IMR-90 (cell line): ENCODE data around the gene ADGRV1. TPM values are rescaled to one million over a fixed set of nuclear protein-coding genes. Genes with fewer than 3 reads are reported as not detected.

Source experiments
- ATAC-seq: fragments of 200-7000 bp; cut with Tn5 transposase; 2 replicates; pipeline ENCODE4 v1.9.1; 2020; ENCODE audit warnings: low read depth, mild to moderate bottlenecking, moderate library complexity
- BruUV-seq: library from RNA; stranded (reverse); fragments of 400-500 nt; replicated peaks from 2 replicates; lab custom pipeline; 2021; lab: Mats Ljungman, UMichigan
- CTCF ChIA-PET: fragments of 300-600 bp; formaldehyde crosslinking; extraction: SDS; loops from one replicate; lab custom pipeline; 2021; ENCODE audit warnings: antibody characterized with exemption; lab: Yijun Ruan, JAX
- POLR2A ChIA-PET: fragments of 300-600 bp; sonication (Branson Sonifier 250); formaldehyde crosslinking; loops from one replicate; lab custom pipeline; 2022; ENCODE audit warnings: antibody characterized with exemption; ENCODE audit not compliant: unreplicated experiment; lab: Charles Lee
- DNase-seq: peaks from one replicate; pipeline ENCODE4 v3.0.0; 2013
- H2AFZ ChIP-seq: replicated peaks from 2 replicates; pipeline ENCODE3; 2013; ENCODE audit warnings: low read length, mild to moderate bottlenecking; ENCODE audit not compliant: poor library complexity
- H2AK5ac ChIP-seq: 2 replicates; pipeline ENCODE4 v1.6.1; 2013; ENCODE audit warnings: low read depth, low read length, inconsistent platforms
- H2AK9ac ChIP-seq: replicated peaks from 2 replicates; pipeline ENCODE3; 2013; ENCODE audit warnings: mild to moderate bottlenecking, low read depth, low read length, moderate library complexity; ENCODE audit not compliant: poor library complexity
- H2BK120ac ChIP-seq: 2 replicates; pipeline ENCODE4 v1.6.1; 2013; ENCODE audit warnings: low read depth, low read length, inconsistent platforms
- H2BK15ac ChIP-seq: 3 replicates; pipeline ENCODE4 v1.6.1; 2013; ENCODE audit warnings: low read depth, low read length, inconsistent platforms
- H2BK20ac ChIP-seq: 2 replicates; pipeline ENCODE4 v1.6.1; 2013; ENCODE audit warnings: low read depth, mild to moderate bottlenecking, inconsistent platforms, low read length, moderate library complexity
- H2BK5ac ChIP-seq: 2 replicates; pipeline ENCODE4 v1.6.1; 2013; ENCODE audit warnings: mild to moderate bottlenecking, low read depth, low read length, inconsistent platforms; ENCODE audit not compliant: poor library complexity, severe bottlenecking
- H3K14ac ChIP-seq: replicated peaks from 2 replicates; pipeline ENCODE4 v1.6.1; 2013; ENCODE audit warnings: low read depth, low read length, inconsistent platforms
- H3K18ac ChIP-seq: 2 replicates; pipeline ENCODE4 v1.6.1; 2013; ENCODE audit warnings: low read depth, low read length, control low read depth
- H3K23ac ChIP-seq: 2 replicates; pipeline ENCODE4 v1.6.1; 2013; ENCODE audit warnings: low read depth, low read length, inconsistent platforms
- H3K27ac ChIP-seq: 2 replicates; pipeline ENCODE4 v1.5.1; 2013; ENCODE audit warnings: mild to moderate bottlenecking, control low read depth, low read length; ENCODE audit not compliant: insufficient read depth
- H3K27me3 ChIP-seq: 2 replicates; pipeline ENCODE4 v1.6.1; 2013; ENCODE audit warnings: low read length; ENCODE audit not compliant: control insufficient read depth, insufficient read depth
- H3K36me3 ChIP-seq: 2 replicates; pipeline ENCODE4 v1.6.1; 2013; ENCODE audit warnings: low read length, mixed read lengths; ENCODE audit not compliant: control insufficient read depth, insufficient read depth
- H3K4ac ChIP-seq: 2 replicates; pipeline ENCODE4 v1.6.1; 2013; ENCODE audit warnings: low read depth, low read length, inconsistent platforms
- H3K4me1 ChIP-seq: 2 replicates; pipeline ENCODE4 v1.6.1; 2013; ENCODE audit warnings: low read length, mixed read lengths; ENCODE audit not compliant: control insufficient read depth, insufficient read depth
- H3K4me2 ChIP-seq: 2 replicates; pipeline ENCODE4 v1.6.1; 2013; ENCODE audit warnings: low read depth, mild to moderate bottlenecking, control low read depth, low read length, moderate library complexity
- H3K4me3 ChIP-seq: 2 replicates; pipeline ENCODE4 v1.5.1; 2013; ENCODE audit warnings: low read depth, mild to moderate bottlenecking, control low read depth, low read length, moderate library complexity; ENCODE audit not compliant: insufficient read depth
- H3K56ac ChIP-seq: 2 replicates; pipeline ENCODE4 v1.6.1; 2013; ENCODE audit warnings: low read length, inconsistent platforms; ENCODE audit not compliant: insufficient read depth; ENCODE audit errors: extremely low read depth
- H3K79me1 ChIP-seq, 2 experiments: 2 replicates each; pipeline ENCODE4 v1.6.1; 2013; ENCODE audit warnings: low read length in 2 of 2, inconsistent platforms in 1 of 2, low read depth in 1 of 2
- H3K9ac ChIP-seq: 2 replicates; pipeline ENCODE4 v1.6.1; 2013; ENCODE audit warnings: low read depth, low read length, control low read depth
- H3K9me1 ChIP-seq: 2 replicates; pipeline ENCODE4 v1.6.1; 2013; ENCODE audit warnings: low read length, inconsistent platforms; ENCODE audit not compliant: insufficient read depth
- H3K9me3 ChIP-seq: 2 replicates; pipeline ENCODE4 v1.6.1; 2013; ENCODE audit warnings: low read length; ENCODE audit not compliant: control insufficient read depth, insufficient read depth
- H4K20me1 ChIP-seq: 2 replicates; pipeline ENCODE4 v1.6.1; 2013; ENCODE audit warnings: low read length, inconsistent platforms; ENCODE audit not compliant: insufficient read depth
- H4K5ac ChIP-seq: 2 replicates; pipeline ENCODE4 v1.6.1; 2013; ENCODE audit warnings: mild to moderate bottlenecking, low read depth, low read length, control low read depth
- H4K8ac ChIP-seq, 2 experiments: 2 replicates each; pipeline ENCODE4 v1.6.1; 2013; ENCODE audit warnings: low read depth in 2 of 2, low read length in 2 of 2, control low read depth in 1 of 2, inconsistent platforms in 1 of 2
- H4K91ac ChIP-seq: 2 replicates; pipeline ENCODE4 v1.6.1; 2013; ENCODE audit warnings: low read depth, low read length, inconsistent platforms; ENCODE audit not compliant: insufficient read depth
- BHLHE40 ChIP-seq: fragments of 150-350 bp; IDR thresholded peaks from 2 replicates; pipeline ENCODE4 v1.6.1; 2016; ENCODE audit warnings: mild to moderate bottlenecking, low read depth, low read length
- CEBPB ChIP-seq: IDR thresholded peaks from 2 replicates; pipeline ENCODE4 v1.6.1; 2012; ENCODE audit warnings: low read depth, low read length, improper control_type of control experiment
- CHD1 ChIP-seq: IDR thresholded peaks from 2 replicates; pipeline ENCODE4 v1.6.1; 2012; ENCODE audit warnings: low read depth, low read length, improper control_type of control experiment
- ELK1 ChIP-seq: fragments of 150-350 bp; IDR thresholded peaks from 2 replicates; pipeline ENCODE4 v1.6.1; 2016; ENCODE audit warnings: low read depth, mild to moderate bottlenecking, low read length, moderate library complexity, borderline replicate concordance
- FOS ChIP-seq: fragments of 150-350 bp; IDR thresholded peaks from 2 replicates; pipeline ENCODE4 v1.6.1; 2016; ENCODE audit warnings: low read depth, low read length
- MAFK ChIP-seq: IDR thresholded peaks from 2 replicates; pipeline ENCODE4 v1.6.1; 2012; ENCODE audit warnings: low read depth, low read length, improper control_type of control experiment
- MAZ ChIP-seq: IDR thresholded peaks from 2 replicates; pipeline ENCODE4 v1.6.1; 2012; ENCODE audit warnings: low read depth, mild to moderate bottlenecking, low read length, improper control_type of control experiment, moderate library complexity, borderline replicate concordance
- NFE2L2 ChIP-seq: fragments of 150-350 bp; IDR thresholded peaks from 2 replicates; pipeline ENCODE4 v1.6.1; 2016; ENCODE audit warnings: low read depth, mild to moderate bottlenecking, low read length
- POLR2A ChIP-seq: IDR thresholded peaks from 2 replicates; pipeline ENCODE4 v1.6.1; 2012; ENCODE audit warnings: mild to moderate bottlenecking, low read depth, low read length
- RAD21 ChIP-seq: IDR thresholded peaks from 2 replicates; pipeline ENCODE4 v1.6.1; 2012; ENCODE audit warnings: low read length, improper control_type of control experiment
- RFX5 ChIP-seq: IDR thresholded peaks from 2 replicates; pipeline ENCODE4 v1.8.0; 2012; ENCODE audit warnings: low read depth, mild to moderate bottlenecking, low read length, moderate library complexity
- SMC3 ChIP-seq: fragments of 150-350 bp; IDR thresholded peaks from 2 replicates; pipeline ENCODE4 v1.6.1; 2016; ENCODE audit warnings: low read depth, mild to moderate bottlenecking, antibody characterized with exemption, low read length, moderate library complexity
- whole genome bisulfite sequencing, 2 experiments: methylation state at CpG; one replicate each; pipeline versions ENCODE4 v1.1.5 to v1.1.7; 2013; ENCODE audit warnings: missing lambda C conversion rate in 2 of 2; ENCODE audit not compliant: insufficient read length in 1 of 2; ENCODE audit errors: extremely low coverage in 2 of 2; 5-methylcytosine and 5-hydroxymethylcytosine counted together
- dilution Hi-C: fragments of 300-500 bp; cut with HindIII; formaldehyde crosslinking; loops from one replicate; pipeline ENCODE4 v1.14.3; 2018; ENCODE audit warnings: low sequenced_read_pairs; ENCODE audit not compliant: unreplicated experiment
- in situ Hi-C: fragments of 300-500 bp; cut with MboI; formaldehyde crosslinking; loops from 3 replicates; pipeline ENCODE4 v1.14.3; 2019; ENCODE audit warnings: low sequenced_read_pairs, inconsistent platforms, mixed read lengths
- intact Hi-C: fragments of 100-400 bp; cut with micrococcal nuclease; formaldehyde crosslinking; loops from 2 replicates; pipeline ENCODE4 v1.10.0; 2022
- polyA plus RNA-seq, 3 experiments: library from polyadenylated mRNA; depleted of rRNA; stranded (reverse); fragments of >200 nt; gene quantifications; 2 replicates each; pipeline ENCODE4 v1.2.3, GENCODE V29; 2012; ENCODE audit warnings: low replicate concordance in 1 of 3
- total RNA-seq: library from RNA; depleted of rRNA; stranded (reverse); fragments of >200 nt; gene quantifications from 2 replicates; pipeline ENCODE4 v1.2.3, GENCODE V29; 2012
- TF ChIP-seq, protein P1 (sequence below): conservative IDR thresholded peaks from 2 replicates; pipeline ENCODE4 v1.5.1; 2012; ENCODE audit warnings: mild to moderate bottlenecking, low read depth, low read length, improper control_type of control experiment

The ADGRV1 gene
- total and polyA plus RNA-seq, 2 of the 4 experiments (the other 2 are of a cell fraction), result under 0.01 TPM; not detected in 1

DNA sequence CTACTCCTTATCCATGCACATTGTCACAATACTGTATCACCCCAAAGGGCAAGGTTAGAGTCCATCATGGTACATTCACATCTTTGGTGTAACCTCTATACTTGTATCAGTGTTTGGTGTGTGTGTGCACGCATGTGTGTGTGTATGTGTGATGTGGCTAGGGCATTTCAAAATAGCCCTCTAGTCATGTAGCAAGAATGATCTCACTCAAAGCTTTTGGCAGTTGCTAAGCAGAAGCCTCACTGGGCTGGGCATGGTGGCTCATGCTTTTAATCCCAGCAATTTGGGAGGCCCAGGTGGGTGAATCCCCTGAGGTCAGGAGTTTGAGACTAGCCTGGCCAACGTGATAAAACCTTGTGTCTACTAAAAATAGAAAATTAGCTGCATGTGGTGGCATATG, 245.3 kb downstream of the ADGRV1 start:
- H3K4me1 ChIP-seq, result no peaks in the 10 kb centered on the region
- no peak overlapping the region for H2BK120ac ChIP-seq
- no peak overlapping the region for H4K91ac ChIP-seq
- WGBS, 2 experiments, result no CpG with 5 or more reads among the region's 2 CpGs
- H2AK5ac ChIP-seq, result no peak overlapping the region
- no peak for TF ChIP-seq ELK1
- TF ChIP-seq FOS, result no peak
- no peak for TF ChIP-seq NFE2L2
- TF ChIP-seq CEBPB, result no peak
- TF ChIP-seq CHD1, result no peak
- TF ChIP-seq RFX5, result no peak
- TF ChIP-seq SMC3, result no peak
- no peak for TF ChIP-seq MAFK
- TF ChIP-seq POLR2A, result no peak
- TF ChIP-seq, protein P1, sequence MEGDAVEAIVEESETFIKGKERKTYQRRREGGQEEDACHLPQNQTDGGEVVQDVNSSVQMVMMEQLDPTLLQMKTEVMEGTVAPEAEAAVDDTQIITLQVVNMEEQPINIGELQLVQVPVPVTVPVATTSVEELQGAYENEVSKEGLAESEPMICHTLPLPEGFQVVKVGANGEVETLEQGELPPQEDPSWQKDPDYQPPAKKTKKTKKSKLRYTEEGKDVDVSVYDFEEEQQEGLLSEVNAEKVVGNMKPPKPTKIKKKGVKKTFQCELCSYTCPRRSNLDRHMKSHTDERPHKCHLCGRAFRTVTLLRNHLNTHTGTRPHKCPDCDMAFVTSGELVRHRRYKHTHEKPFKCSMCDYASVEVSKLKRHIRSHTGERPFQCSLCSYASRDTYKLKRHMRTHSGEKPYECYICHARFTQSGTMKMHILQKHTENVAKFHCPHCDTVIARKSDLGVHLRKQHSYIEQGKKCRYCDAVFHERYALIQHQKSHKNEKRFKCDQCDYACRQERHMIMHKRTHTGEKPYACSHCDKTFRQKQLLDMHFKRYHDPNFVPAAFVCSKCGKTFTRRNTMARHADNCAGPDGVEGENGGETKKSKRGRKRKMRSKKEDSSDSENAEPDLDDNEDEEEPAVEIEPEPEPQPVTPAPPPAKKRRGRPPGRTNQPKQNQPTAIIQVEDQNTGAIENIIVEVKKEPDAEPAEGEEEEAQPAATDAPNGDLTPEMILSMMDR, result no peak
- TF ChIP-seq BHLHE40, result no peak
- TF ChIP-seq MAZ, result no peak
- no peak for TF ChIP-seq RAD21
- H4K20me1 ChIP-seq, result no peaks in the 10 kb centered on the region
- no peak overlapping the region for H3K4me2 ChIP-seq
- no peak for DNase-seq
- H3K56ac ChIP-seq, result no peak overlapping the region
- in situ Hi-C loops (no loop called here), dilution Hi-C loops (no loop called here), intact Hi-C loops (loop anchor here (2.0 kb wide), 1 partner anchor 615 kb away; no protein-coding TSS in a partner anchor)
- no peaks in the 10 kb centered on the region for H3K9me1 ChIP-seq
- no peak overlapping the region for H2BK15ac ChIP-seq
- no peak overlapping the region for H2BK5ac ChIP-seq
- H3K14ac ChIP-seq, result no peak overlapping the region
- no peaks in the 10 kb centered on the region for H3K79me1 ChIP-seq
- H2AFZ ChIP-seq, result no peak overlapping the region
- H2BK20ac ChIP-seq, result no peak overlapping the region
- H4K8ac ChIP-seq, result no peak overlapping the region
- no peak overlapping the region for H3K4me3 ChIP-seq
- H3K18ac ChIP-seq, result no peak overlapping the region
- no peak overlapping the region for H2AK9ac ChIP-seq
- no peak overlapping the region for H3K27ac ChIP-seq
- no peak overlapping the region for H4K5ac ChIP-seq
- no peaks in the 10 kb centered on the region; the same call in 1 of the 2 replicates for H3K27me3 ChIP-seq
- no peak overlapping the region for H3K23ac ChIP-seq
- H3K4ac ChIP-seq, result no peak overlapping the region
- no peaks in the 10 kb centered on the region for H3K36me3 ChIP-seq
- ChIA-PET CTCF (interaction anchor here (0.6 to 1.7 kb wide), 2 partner anchors 614 to 616 kb away, joined by 3 to 9 read pairs; no protein-coding TSS in a partner anchor), POLR2A (no interaction called here)
- BruUV-seq, result no TSS peak
- H3K9me3 ChIP-seq, result no peaks in the 10 kb centered on the region
- no peak overlapping the region for H3K9ac ChIP-seq
- ATAC-seq, result no peak
